B cell (primary cell): ENCODE results near the gene HADH. TPM values are rescaled to one million over a fixed set of nuclear protein-coding genes. Genes with fewer than 3 reads are reported as not detected.

ENCODE experiments used
- ATAC-seq: fragments of 200-7000 bp; cut with Tn5 transposase; one replicate; pipeline ENCODE4 v1.10.0; 2021; ENCODE audit warnings: low read depth, mild to moderate bottlenecking, moderate number of reproducible peaks, moderate library complexity
- CTCF ChIA-PET: fragments of 350-600 bp; sonication (Branson Sonifier 250); formaldehyde crosslinking; loops from one replicate; lab custom pipeline; 2021; ENCODE audit warnings: antibody characterized with exemption, inconsistent platforms; lab: Charles Lee
- POLR2A ChIA-PET: fragments of 350-600 bp; sonication (Branson Sonifier 250); formaldehyde crosslinking; loops from one replicate; lab custom pipeline; 2021; ENCODE audit warnings: antibody characterized with exemption; lab: Charles Lee
- DNase-seq: peaks from one replicate; pipeline ENCODE4 v3.0.0; 2013
- H2AFZ ChIP-seq: 2 replicates; pipeline ENCODE4 v1.6.1; 2012; ENCODE audit warnings: mild to moderate bottlenecking, low read depth, low read length; ENCODE audit not compliant: insufficient read depth, poor library complexity, severe bottlenecking
- H3K27ac ChIP-seq, 2 donors: 1 replicate in 1 of 2; 2 replicates in 1 of 2; pipeline ENCODE4 v1.5.1; 2012 to 2013; ENCODE audit warnings: low read length in 2 of 2, mild to moderate bottlenecking in 2 of 2, moderate library complexity in 1 of 2
- H3K27me3 ChIP-seq, 4 experiments: fragments of 200-600 bp in 1 of 4; sonication (generic) in 1 of 4; replicated peaks in 1 of 4; 1 replicate in 2 of 4; 2 replicates in 2 of 4; pipeline versions ENCODE4 v1.6.1 to v1.7.0; 2013 to 2016; ENCODE audit warnings: low read length in 3 of 4, mild to moderate bottlenecking in 2 of 4, mixed read lengths in 1 of 4, moderate library complexity in 1 of 4; ENCODE audit not compliant: insufficient read depth in 4 of 4, control insufficient read depth in 3 of 4; ENCODE audit errors: control extremely low read depth in 1 of 4
- H3K36me3 ChIP-seq, 2 experiments: replicated peaks in 1 of 2; 1 replicate in 1 of 2; 2 replicates in 1 of 2; pipeline versions ENCODE4 v1.6.1 to v1.7.1; 2013; ENCODE audit warnings: low read length in 1 of 2; ENCODE audit not compliant: insufficient read depth in 2 of 2, control insufficient read depth in 1 of 2; ENCODE audit errors: control extremely low read depth in 1 of 2, extremely low read depth in 1 of 2
- H3K4me1 ChIP-seq, 2 donors: fragments of 200-600 bp in 1 of 2; sonication (generic) in 1 of 2; 1 replicate in 1 of 2; 2 replicates in 1 of 2; pipeline versions ENCODE4 v1.5.1 to v1.6.1; 2013 to 2017; ENCODE audit warnings: low read length in 2 of 2; ENCODE audit not compliant: control insufficient read depth in 2 of 2, insufficient read depth in 2 of 2
- H3K4me2 ChIP-seq: replicated peaks from 2 replicates; pipeline ENCODE3; 2012; ENCODE audit warnings: mild to moderate bottlenecking, low read depth, low read length; ENCODE audit not compliant: poor library complexity, severe bottlenecking
- H3K4me3 ChIP-seq, 5 experiments: fragments of 200-600 bp in 1 of 5; sonication (generic) in 1 of 5; 1 replicate in 3 of 5; 2 replicates in 2 of 5; pipeline versions ENCODE4 v1.5.1 to v1.7.0; 2011 to 2016; ENCODE audit warnings: low read length in 4 of 5, mild to moderate bottlenecking in 4 of 5, low read depth in 2 of 5, control low read depth in 1 of 5, moderate library complexity in 1 of 5; ENCODE audit not compliant: insufficient read depth in 1 of 5; ENCODE audit errors: control extremely low read depth in 1 of 5, extremely low read depth in 1 of 5
- H3K79me2 ChIP-seq: fragments of 200-600 bp; sonication (generic); one replicate; pipeline ENCODE4 v1.6.0; 2016; ENCODE audit warnings: low read length; ENCODE audit not compliant: control insufficient read depth, insufficient read depth
- H3K9ac ChIP-seq: fragments of 200-600 bp; sonication (generic); 2 replicates; pipeline ENCODE4 v1.6.1; 2017; ENCODE audit warnings: mild to moderate bottlenecking, low read length, moderate library complexity
- H3K9me3 ChIP-seq, 3 donors: one replicate each; pipeline versions ENCODE4 v1.6.1 to v1.7.1; 2013; ENCODE audit warnings: low read length in 2 of 3; ENCODE audit not compliant: control insufficient read depth in 2 of 3, insufficient read depth in 1 of 3; ENCODE audit errors: control extremely low read depth in 1 of 3
- H4K20me1 ChIP-seq: 2 replicates; pipeline ENCODE4 v1.6.0; 2012; ENCODE audit warnings: mild to moderate bottlenecking, low read length; ENCODE audit not compliant: insufficient read depth, control insufficient read depth, poor library complexity, severe bottlenecking
- H3K27ac Mint-ChIP-seq: one replicate; pipeline ENCODE4 v1.8.0; 2021; ENCODE audit warnings: mixed read lengths
- H3K27me3 Mint-ChIP-seq: one replicate; pipeline ENCODE4 v1.8.0; 2021; ENCODE audit warnings: mixed read lengths
- H3K4me1 Mint-ChIP-seq: one replicate; pipeline ENCODE4 v1.8.0; 2021; ENCODE audit warnings: mixed read lengths
- H3K4me3 Mint-ChIP-seq: one replicate; pipeline ENCODE4 v1.8.0; 2021; ENCODE audit warnings: mixed read lengths
- H3K9me3 Mint-ChIP-seq: one replicate; pipeline ENCODE4 v1.8.0; 2022; ENCODE audit warnings: mixed read lengths; ENCODE audit not compliant: insufficient read depth
- CTCF ChIP-seq: fragments of 200-600 bp; IDR thresholded peaks from one replicate; pipeline ENCODE4 v1.8.0; 2022; ENCODE audit warnings: antibody characterized with exemption, mild to moderate bottlenecking
- EZH2 ChIP-seq: IDR thresholded peaks from 2 replicates; pipeline ENCODE4 v1.6.1; 2012; ENCODE audit warnings: borderline replicate concordance, low read depth, mild to moderate bottlenecking, moderate library complexity, low read length; ENCODE audit not compliant: insufficient read depth, poor library complexity, severe bottlenecking
- WGBS: methylation state at CpG from one replicate; pipeline ENCODE4 v1.1.5; 2013; ENCODE audit warnings: missing lambda C conversion rate; ENCODE audit not compliant: insufficient coverage; 5-methylcytosine and 5-hydroxymethylcytosine counted together
- intact Hi-C: fragments of 100-400 bp; cut with micrococcal nuclease; formaldehyde crosslinking; loops from one replicate; pipeline ENCODE4 v1.10.0; 2022
- polyA plus RNA-seq: library from polyadenylated mRNA; depleted of rRNA; stranded (reverse); fragments of >200 nt; gene quantifications from 2 replicates; pipeline ENCODE4 v1.2.3, GENCODE V29; 2012
- total RNA-seq, 2 donors: library from RNA; stranded (reverse); fragments of 120-200 nt in 1 of 2; gene quantifications; 1 replicate in 1 of 2; 2 replicates in 1 of 2; pipeline versions ENCODE4 v1.2.3 to v1.2.4, GENCODE V29; 2013 to 2022

Gene HADH
- total and polyA plus RNA-seq, 2 donors (not counting 1 experiment from before 2014, with no cell fraction given) = 21.9 to 26.1 TPM

DNA sequence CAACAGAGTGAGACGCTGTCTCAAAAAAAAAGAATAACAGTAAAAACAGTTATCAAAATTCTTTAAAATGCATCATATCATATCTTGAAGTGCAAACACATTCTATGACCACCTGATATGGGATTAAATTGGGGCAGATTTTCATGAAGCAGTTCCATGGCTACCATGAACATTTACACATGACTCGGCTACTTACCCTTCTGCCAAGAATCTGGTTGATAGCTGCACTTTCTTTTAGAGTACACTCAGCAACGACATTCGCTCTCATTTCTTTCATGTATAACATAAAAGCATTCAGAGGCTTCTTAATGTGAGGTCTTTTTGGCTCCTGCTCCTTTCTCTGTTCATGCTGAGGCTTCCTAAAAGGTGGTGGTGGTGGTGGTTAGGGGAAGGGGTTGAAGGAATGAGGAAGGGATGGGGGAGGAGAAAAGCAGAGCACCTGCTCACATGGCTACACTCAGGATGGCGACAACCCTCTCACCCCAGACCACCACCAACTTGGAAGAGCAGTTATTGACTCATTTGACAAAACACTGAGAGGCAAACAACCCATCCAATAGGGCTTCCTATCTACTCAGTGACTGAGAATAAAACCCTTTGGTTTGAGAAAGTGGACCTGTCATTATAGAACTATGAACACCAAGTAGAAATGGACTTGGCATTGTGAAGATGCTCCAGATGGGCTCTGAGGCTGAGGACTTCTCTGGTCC is 88.5 kb downstream of the HADH start:
- TF ChIP-seq CTCF (no peak), EZH2 (no peak)
- Histone ChIP-seq H3K4me3 (no peak overlapping the region), H3K79me2 (no peaks in the 10 kb centered on the region), H2AFZ (no peak overlapping the region), H3K4me1 (no peaks in the 10 kb centered on the region), H3K9ac (no peak overlapping the region), H3K36me3 (no peaks in the 10 kb centered on the region), H4K20me1 (no peaks in the 10 kb centered on the region), H3K27ac (no peak overlapping the region), H3K4me2 (no peak overlapping the region), H3K9me3 (no peaks in the 10 kb centered on the region), H3K27me3 (no peaks in the 10 kb centered on the region)
- no peak overlapping the region for H3K27ac Mint-ChIP-seq
- no CpG with 5 or more reads among the region's 5 CpGs for WGBS
- peaks cover 7% of the 10 kb centered on the region for H3K27me3 Mint-ChIP-seq
- H3K9me3 Mint-ChIP-seq = no peaks in the 10 kb centered on the region
- H3K4me3 Mint-ChIP-seq = no peak overlapping the region
- ChIA-PET POLR2A (no interaction called here), CTCF (no interaction called here)
- no peaks in the 10 kb centered on the region for H3K4me1 Mint-ChIP-seq
- DNase-seq = no peak
- intact Hi-C loops = no loop called here
- ATAC-seq = no peak

DNA sequence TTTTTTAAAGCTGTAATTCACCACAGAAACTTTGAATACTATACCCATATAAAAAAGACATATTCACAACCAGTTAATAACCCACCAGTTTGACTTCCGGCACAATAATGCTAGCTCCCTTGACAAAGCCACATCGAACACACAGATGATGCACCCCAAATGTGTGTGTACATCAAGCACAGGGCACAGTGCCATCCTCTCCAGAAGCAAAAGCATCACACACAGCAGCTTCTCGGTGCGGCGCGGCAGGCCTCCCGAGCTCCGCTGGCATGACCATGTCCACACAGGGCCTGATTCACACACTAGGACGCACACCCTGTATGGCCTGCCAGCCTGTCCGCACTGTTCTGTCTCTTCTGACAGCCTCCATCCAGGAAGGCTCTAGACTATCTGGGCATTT is 91.1 kb downstream of the HADH start:
- no peak overlapping the region for H3K27ac Mint-ChIP-seq
- Histone ChIP-seq H3K4me1 (no peaks in the 10 kb centered on the region), H3K27ac (no peak overlapping the region)

More for the DNA sequence above, 91.1 kb downstream of the HADH start:
- H3K4me2 ChIP-seq = no peak overlapping the region
- no peak for ATAC-seq
- no peaks in the 10 kb centered on the region for H3K9me3 ChIP-seq
- POLR2A ChIA-PET = no interaction called here
- CTCF ChIA-PET = no interaction called here
- DNase-seq = no peak
- H3K36me3 ChIP-seq = no peaks in the 10 kb centered on the region
- WGBS = 95% methylated on average over 10 of the region's 10 CpGs
- no peak overlapping the region for H3K4me3 ChIP-seq
- no peaks in the 10 kb centered on the region for H4K20me1 ChIP-seq
- no peak overlapping the region for H2AFZ ChIP-seq
- H3K27me3 Mint-ChIP-seq = peaks cover 7% of the 10 kb centered on the region
- TF ChIP-seq CTCF (no peak), EZH2 (no peak)
- no peak overlapping the region for H3K9ac ChIP-seq
- intact Hi-C loops = no loop called here
- H3K9me3 Mint-ChIP-seq = no peaks in the 10 kb centered on the region
- H3K4me3 Mint-ChIP-seq = no peak overlapping the region
- H3K79me2 ChIP-seq = no peaks in the 10 kb centered on the region
- no peaks in the 10 kb centered on the region for H3K4me1 Mint-ChIP-seq
- H3K27me3 ChIP-seq = no peaks in the 10 kb centered on the region
